Neural cell (in vitro differentiated cells): ENCODE data around the gene SNTG2.

ENCODE experiments used
- CTCF ChIP-seq: fragments of 450-650 bp; IDR thresholded peaks from 2 replicates; pipeline ENCODE4 v1.5.1; 2014; ENCODE audit warnings: antibody characterized with exemption, mild to moderate bottlenecking, moderate library complexity; ENCODE audit not compliant: poor library complexity, severe bottlenecking
- EP300 ChIP-seq: fragments of 450-650 bp; conservative IDR thresholded peaks from 2 replicates; pipeline ENCODE4 v1.6.1; 2014; ENCODE audit warnings: antibody characterized with exemption, mild to moderate bottlenecking, moderate library complexity; ENCODE audit not compliant: poor library complexity, severe bottlenecking
- EZH2 ChIP-seq: fragments of 200-600, 300-800 bp; shearing (Covaris generic), sonication (generic); IDR thresholded peaks from 2 replicates; pipeline ENCODE4 v1.6.1; 2014; ENCODE audit warnings: antibody characterized with exemption, low read length, borderline replicate concordance, mild to moderate bottlenecking; ENCODE audit not compliant: insufficient read depth, poor library complexity, severe bottlenecking
- POLR2AphosphoS5 ChIP-seq: IDR thresholded peaks from 2 replicates; pipeline ENCODE4 v1.6.1; 2012
- RAD21 ChIP-seq: fragments of 450-650 bp; conservative IDR thresholded peaks from 2 replicates; pipeline ENCODE4 v1.6.1; 2014; ENCODE audit warnings: antibody characterized with exemption, mild to moderate bottlenecking, moderate library complexity
- REST ChIP-seq: IDR thresholded peaks from 2 replicates; pipeline ENCODE4 v1.6.1; 2012; ENCODE audit warnings: borderline replicate concordance
- SMC3 ChIP-seq: fragments of 450-650 bp; conservative IDR thresholded peaks from 2 replicates; pipeline ENCODE4 v1.6.1; 2014; ENCODE audit warnings: antibody characterized with exemption, mild to moderate bottlenecking, moderate library complexity; ENCODE audit not compliant: poor library complexity
- TAF1 ChIP-seq: IDR thresholded peaks from 2 replicates; pipeline ENCODE4 v1.6.1; 2012; ENCODE audit warnings: low read depth

DNA sequence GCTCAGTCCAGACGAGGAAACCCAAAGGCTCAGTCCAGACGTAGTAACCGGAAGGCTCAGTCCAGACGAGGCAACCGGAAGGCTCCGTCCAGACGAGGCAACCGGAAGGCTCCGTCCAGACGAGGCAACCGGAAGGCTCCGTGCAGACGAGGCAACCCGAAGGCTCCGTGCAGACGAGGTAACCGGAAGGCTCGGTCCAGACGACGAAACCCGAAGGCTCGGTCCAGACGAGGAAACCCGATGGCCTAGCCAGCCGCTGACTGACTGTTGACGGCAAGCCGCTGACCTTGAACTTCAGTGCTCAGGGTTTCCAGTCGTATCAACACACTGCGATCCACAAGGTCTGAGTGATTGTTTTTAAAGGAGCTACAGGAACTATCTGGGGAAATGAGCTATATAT lies 312.0 kb downstream of the SNTG2 start:
- TF ChIP-seq RAD21, result no peak
- TF ChIP-seq TAF1, result no peak
- no peak for TF ChIP-seq EZH2
- no peak for TF ChIP-seq CTCF
- no peak for TF ChIP-seq EP300
- no peak for TF ChIP-seq POLR2AphosphoS5
- no peak for TF ChIP-seq REST
- no peak for TF ChIP-seq SMC3
